GM10266 (cell line): ENCODE results near the gene INHBE.

Source experiments
- DNase-seq: peaks from one replicate; pipeline ENCODE4 v3.0.0; 2012; ENCODE audit errors: extremely low spot score
- TF ChIP-seq, protein P1 (sequence below): IDR thresholded peaks from 2 replicates; pipeline ENCODE4 v1.5.1; 2012; ENCODE audit warnings: mild to moderate bottlenecking, low read depth; ENCODE audit not compliant: control insufficient read depth, insufficient read depth; ENCODE audit errors: missing control alignments

Gene INHBE

DNA sequence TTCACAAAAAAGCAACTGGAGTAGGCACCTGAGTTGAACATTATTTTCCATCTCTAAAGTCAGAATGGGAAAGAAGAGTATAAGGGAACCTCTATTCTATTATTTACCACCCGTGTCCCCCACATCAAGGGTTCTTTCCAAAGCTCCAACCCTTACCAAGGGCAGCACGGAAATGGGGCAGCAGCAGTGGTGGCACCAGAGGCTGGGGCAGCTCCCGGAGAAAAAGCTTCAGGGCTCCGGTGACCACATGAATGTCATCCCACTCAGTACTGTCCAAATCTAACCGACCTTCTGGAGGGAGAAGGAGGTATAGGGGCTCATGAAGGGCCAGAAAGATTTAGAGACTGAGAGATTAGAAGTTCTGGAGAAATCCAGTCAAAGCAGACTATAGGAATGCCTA lies 18.8 kb downstream of the INHBE start:
- TF ChIP-seq, protein P1, sequence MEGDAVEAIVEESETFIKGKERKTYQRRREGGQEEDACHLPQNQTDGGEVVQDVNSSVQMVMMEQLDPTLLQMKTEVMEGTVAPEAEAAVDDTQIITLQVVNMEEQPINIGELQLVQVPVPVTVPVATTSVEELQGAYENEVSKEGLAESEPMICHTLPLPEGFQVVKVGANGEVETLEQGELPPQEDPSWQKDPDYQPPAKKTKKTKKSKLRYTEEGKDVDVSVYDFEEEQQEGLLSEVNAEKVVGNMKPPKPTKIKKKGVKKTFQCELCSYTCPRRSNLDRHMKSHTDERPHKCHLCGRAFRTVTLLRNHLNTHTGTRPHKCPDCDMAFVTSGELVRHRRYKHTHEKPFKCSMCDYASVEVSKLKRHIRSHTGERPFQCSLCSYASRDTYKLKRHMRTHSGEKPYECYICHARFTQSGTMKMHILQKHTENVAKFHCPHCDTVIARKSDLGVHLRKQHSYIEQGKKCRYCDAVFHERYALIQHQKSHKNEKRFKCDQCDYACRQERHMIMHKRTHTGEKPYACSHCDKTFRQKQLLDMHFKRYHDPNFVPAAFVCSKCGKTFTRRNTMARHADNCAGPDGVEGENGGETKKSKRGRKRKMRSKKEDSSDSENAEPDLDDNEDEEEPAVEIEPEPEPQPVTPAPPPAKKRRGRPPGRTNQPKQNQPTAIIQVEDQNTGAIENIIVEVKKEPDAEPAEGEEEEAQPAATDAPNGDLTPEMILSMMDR: no peak
- no peak for DNase-seq

DNA sequence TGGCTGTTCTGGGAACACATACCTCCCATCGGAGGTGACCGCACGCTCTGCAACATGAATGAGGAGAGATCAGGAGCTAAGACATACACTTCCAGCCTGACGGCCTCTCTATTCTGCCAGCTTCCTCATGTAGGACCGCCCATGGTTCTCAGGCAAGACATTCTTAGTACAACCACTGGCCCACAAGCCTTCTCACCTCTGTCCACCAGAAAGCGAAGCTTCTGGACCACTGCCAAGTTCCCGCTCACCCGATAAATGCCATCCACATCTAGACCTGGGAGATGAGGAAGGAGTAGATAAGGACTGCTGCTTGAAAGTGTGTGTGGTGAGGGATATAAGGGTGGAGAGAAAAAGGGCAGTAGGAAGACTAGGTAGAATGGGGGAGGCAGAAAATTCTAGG lies 19.3 kb downstream of the INHBE start:
- TF ChIP-seq, protein P1: no peak
- DNase-seq: no peak

DNA sequence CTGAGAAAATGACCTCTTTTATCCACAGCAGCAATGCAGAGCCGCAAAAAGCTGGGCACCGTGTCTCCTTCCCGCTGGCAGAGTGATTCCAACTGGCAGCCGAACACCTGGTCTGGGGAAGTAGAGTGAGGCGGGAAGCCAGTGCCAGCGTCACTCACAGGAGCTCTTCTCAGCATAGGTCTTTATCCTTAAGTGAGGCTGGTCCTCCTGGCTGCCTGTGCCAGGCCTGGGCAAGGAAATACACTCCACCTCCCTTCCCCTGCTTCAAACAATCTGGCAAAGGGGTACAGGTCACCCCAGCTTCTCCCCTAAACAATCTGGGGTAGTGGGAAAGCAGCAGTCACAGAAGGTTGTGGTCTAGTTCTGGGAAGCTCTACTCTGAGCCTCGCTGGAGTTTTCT lies 19.8 kb downstream of the INHBE start:
- TF ChIP-seq, protein P1: no peak
- no peak for DNase-seq

DNA sequence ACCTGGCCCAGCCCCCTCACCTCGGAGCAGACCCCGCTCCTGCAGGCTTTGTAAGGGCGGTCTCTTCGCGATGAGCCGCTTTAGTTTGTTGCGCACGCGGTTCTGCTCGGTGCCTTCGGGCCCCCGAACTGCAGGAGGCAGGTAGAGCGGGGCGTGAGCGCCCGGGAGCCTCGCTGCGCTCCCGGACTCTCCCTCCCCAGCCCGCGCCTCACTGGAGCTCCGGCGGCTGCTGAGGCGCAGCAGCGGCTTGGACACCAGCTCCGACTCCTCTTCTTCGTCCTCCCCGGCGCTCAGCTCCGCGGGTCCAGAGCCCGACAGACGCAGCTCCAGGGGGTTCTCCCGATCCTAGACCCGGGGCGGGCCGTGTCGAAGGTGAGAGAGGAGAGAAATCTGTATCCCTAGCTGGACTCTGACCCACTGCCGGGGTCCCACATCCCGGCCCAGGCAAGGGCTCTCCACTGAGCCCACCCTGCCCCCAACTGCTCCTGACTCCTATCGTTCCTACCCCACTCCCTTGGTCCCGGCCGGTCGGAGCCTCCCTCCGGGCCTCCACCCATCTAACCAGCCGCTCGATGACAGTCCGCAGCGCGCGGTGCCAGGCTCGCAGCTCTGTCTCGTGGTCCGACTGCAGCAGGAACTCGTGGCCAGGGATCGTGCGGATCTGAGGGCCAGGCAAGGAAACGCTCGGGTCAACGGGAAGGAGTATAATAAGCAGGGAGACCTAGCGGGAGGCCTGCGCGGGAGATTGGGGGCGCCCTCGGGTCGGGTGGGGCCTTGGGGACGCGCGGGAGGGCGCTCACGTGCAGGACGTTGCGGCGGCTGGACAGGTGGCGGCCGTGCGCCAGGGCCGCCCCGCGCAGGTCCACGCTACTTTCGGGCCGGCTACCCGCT lies 20.4 kb downstream of the INHBE start:
- TF ChIP-seq, protein P1: no peak
- no peak for DNase-seq

DNA sequence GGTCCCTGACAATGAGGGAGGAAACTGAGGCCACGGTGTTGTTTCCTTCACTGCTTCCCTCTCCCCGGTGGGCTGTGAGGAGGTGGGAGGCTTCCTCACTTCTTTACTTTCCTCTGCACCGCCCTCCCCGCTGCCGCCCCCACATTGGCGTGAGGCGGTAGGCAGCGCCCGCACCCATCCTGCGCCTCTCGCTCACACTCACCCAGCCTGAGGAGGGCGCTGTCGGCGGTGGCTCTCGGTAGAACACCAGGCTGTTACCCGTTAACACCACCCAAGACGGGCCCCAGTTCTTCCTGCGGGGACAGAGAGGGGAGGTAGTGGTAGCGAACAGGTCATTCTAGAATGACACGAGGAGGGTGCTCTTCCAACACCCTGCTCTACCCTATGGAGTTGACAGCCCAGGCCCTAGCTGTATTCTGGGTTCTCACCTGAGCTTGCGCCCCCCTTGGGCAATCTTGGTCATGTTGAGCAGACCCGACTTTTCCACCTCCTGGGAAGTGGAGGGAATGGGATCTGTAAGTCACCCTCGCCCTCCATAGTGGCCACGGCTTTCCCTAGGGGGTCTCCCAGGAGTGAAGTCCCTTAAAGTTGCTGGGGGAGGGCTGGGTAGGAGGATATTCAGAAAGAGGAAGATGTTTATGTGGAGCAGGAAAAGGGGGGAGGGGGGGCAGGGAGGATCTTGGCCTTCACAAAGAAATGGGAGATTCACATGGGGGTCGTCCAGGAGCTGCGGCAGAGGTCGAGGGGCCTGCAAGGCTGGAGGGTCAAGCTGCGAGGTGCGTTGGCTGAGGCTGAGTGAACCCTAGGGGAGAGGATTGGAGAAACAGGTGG lies 21.3 kb downstream of the INHBE start:
- DNase-seq: peak; percentile 83
- TF ChIP-seq, protein P1: peak; percentile 72

DNA sequence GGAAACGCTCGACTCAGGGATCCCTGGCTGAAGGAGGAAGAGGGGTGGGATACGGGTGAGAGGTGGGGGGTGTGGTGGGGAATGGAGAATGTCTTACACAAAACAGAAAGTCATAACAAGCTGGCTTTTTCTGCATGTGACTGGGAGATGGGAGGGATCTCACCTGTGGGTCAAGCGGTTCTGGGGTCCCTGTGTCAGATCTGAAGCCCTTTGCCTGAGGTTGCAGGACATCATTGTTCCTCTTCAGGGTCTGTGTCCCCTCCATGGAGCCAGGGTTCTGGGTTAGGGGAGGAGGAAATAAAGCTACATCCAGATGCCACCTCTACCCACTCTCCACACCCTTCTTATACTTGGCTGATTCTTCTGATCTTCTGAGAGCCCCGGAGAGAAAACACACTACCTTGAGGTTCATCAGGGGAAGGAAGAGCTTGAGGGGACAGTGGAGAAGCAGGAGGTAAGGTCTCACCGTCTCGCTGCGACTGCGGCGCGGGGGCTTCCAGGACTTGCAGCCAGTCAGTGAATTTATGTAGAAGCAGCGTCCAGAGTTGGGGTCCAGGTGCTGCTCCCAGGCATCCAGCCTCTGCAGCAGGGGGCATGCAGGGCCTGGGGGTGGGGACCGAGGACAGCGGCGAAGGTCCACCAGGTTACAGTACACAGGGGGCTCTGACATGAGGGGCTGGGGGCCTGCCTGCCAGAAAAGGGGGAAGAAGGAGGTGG lies 22.0 kb downstream of the INHBE start:
- DNase-seq: no peak
- TF ChIP-seq, protein P1: no peak
